A549 (cell line): ENCODE data around the gene ZC3H12C.

ENCODE experiments used
- EP300 ChIP-seq, 2 experiments: fragments of >200 bp; sonication (Bioruptor Twin); formaldehyde crosslinking; IDR thresholded peaks; 2 replicates in 1 of 2; 3 replicates in 1 of 2; pipeline ENCODE4 v1.6.1; 2016 to 2017
- FOSL2 ChIP-seq, 2 experiments: fragments of 450-650 bp in 1 of 2; fragments of >200 bp in 1 of 2; sonication (Bioruptor Twin) in 1 of 2; formaldehyde crosslinking; IDR thresholded peaks; 2 replicates each; pipeline versions ENCODE4 v1.5.0 to v1.6.1; 2016 to 2020; ENCODE audit warnings: mild to moderate bottlenecking in 1 of 2, moderate library complexity in 1 of 2
- JUN ChIP-seq, 2 experiments: fragments of >200 bp; sonication (Bioruptor Twin); formaldehyde crosslinking; IDR thresholded peaks; 2 replicates in 1 of 2; 3 replicates in 1 of 2; pipeline ENCODE4 v1.6.1; 2016 to 2017
- KDM1A ChIP-seq: fragments of 200-600 bp; sonication (generic); IDR thresholded peaks from 2 replicates; pipeline ENCODE4 v1.6.1; 2016; ENCODE audit warnings: low read depth, mild to moderate bottlenecking
- MYC ChIP-seq: IDR thresholded peaks from 2 replicates; pipeline ENCODE4 v1.6.1; 2012; ENCODE audit warnings: mild to moderate bottlenecking, inconsistent platforms, low read length, improper control_type of control experiment, borderline replicate concordance
- POLR2A ChIP-seq: IDR thresholded peaks from 2 replicates; pipeline ENCODE4 v1.6.1; 2012; ENCODE audit warnings: mild to moderate bottlenecking, low read length
- POLR2AphosphoS2 ChIP-seq: conservative IDR thresholded peaks from 2 replicates; pipeline ENCODE4 v1.6.1; 2012; ENCODE audit warnings: low read length, improper control_type of control experiment, inconsistent platforms
- RFX5 ChIP-seq: fragments of 450-650 bp; IDR thresholded peaks from 2 replicates; pipeline ENCODE4 v1.7.1; 2014; ENCODE audit warnings: antibody characterized with exemption, mild to moderate bottlenecking, moderate library complexity
- SREBF2 ChIP-seq: fragments of 450-650 bp; IDR thresholded peaks from 2 replicates; pipeline ENCODE4 v1.6.1; 2014; ENCODE audit warnings: mild to moderate bottlenecking, moderate library complexity
- TP53 ChIP-seq: fragments of 250-450 bp; sonication (Bioruptor Pico); IDR thresholded peaks from 2 replicates; pipeline ENCODE4 v1.5.0; 2021; ENCODE audit warnings: mild to moderate bottlenecking, moderate library complexity
- TF ChIP-seq, protein P1 (sequence below): fragments of >200 bp; sonication (Bioruptor Twin); formaldehyde crosslinking; IDR thresholded peaks from 3 replicates; pipeline ENCODE4 v1.5.1; 2016
- TF ChIP-seq, protein P2 (sequence below): fragments of 200-600 bp; sonication (generic); IDR thresholded peaks from 2 replicates; pipeline ENCODE4 v1.6.1; 2016; ENCODE audit warnings: antibody characterized with exemption, mild to moderate bottlenecking, moderate library complexity
- TF ChIP-seq, protein P3 (sequence below): fragments of 150-350 bp; IDR thresholded peaks from 2 replicates; pipeline ENCODE4 v1.6.1; 2014; ENCODE audit warnings: low read depth, mild to moderate bottlenecking, low read length

DNA sequence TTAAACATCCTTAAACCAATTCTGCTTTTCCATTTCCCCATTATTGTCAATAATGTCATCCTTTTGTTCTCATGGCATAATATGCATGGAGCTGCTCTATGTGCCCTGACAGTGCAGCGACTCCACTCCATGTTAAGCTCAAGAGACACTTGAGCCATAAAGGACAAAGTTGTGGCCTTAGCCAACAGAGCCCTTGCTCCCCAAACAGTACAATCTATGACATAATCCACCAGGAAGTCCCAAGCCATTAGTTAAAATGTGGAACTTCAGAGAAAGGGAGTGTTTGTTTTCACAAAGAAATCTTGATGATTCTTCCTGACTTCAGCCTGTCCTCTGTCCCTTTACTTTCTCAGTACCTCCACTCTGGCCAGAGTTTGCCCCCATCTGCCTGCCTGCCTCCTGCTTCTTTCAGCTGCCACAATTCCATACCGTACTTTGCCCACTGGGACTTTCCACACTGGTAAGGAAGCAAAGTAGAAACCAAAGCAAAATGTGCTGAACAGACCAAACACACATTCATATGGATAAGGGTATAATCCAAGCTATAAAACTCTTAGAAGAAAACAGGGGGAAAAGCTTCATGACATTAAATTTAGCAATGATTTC lies 46.3 kb upstream of the ZC3H12C start:
- TF ChIP-seq MYC (no peak), POLR2A (no peak), JUN (IDR thresholded peaks at IDR 0.05) (no peak), SREBF2 (no peak), TP53 (CRISPR knock-in tag) (no peak), POLR2AphosphoS2 (no peak), KDM1A (no peak), FOSL2 (IDR thresholded peaks at IDR 0.05) (no peak), FOSL2 (CRISPR knock-in tag; IDR thresholded peaks at IDR 0.05) (no peak), RFX5 (no peak), EP300 (IDR thresholded peaks at IDR 0.05) (no peak)
- TF ChIP-seq, protein P1, sequence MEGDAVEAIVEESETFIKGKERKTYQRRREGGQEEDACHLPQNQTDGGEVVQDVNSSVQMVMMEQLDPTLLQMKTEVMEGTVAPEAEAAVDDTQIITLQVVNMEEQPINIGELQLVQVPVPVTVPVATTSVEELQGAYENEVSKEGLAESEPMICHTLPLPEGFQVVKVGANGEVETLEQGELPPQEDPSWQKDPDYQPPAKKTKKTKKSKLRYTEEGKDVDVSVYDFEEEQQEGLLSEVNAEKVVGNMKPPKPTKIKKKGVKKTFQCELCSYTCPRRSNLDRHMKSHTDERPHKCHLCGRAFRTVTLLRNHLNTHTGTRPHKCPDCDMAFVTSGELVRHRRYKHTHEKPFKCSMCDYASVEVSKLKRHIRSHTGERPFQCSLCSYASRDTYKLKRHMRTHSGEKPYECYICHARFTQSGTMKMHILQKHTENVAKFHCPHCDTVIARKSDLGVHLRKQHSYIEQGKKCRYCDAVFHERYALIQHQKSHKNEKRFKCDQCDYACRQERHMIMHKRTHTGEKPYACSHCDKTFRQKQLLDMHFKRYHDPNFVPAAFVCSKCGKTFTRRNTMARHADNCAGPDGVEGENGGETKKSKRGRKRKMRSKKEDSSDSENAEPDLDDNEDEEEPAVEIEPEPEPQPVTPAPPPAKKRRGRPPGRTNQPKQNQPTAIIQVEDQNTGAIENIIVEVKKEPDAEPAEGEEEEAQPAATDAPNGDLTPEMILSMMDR = no peak
- TF ChIP-seq, protein P2, sequence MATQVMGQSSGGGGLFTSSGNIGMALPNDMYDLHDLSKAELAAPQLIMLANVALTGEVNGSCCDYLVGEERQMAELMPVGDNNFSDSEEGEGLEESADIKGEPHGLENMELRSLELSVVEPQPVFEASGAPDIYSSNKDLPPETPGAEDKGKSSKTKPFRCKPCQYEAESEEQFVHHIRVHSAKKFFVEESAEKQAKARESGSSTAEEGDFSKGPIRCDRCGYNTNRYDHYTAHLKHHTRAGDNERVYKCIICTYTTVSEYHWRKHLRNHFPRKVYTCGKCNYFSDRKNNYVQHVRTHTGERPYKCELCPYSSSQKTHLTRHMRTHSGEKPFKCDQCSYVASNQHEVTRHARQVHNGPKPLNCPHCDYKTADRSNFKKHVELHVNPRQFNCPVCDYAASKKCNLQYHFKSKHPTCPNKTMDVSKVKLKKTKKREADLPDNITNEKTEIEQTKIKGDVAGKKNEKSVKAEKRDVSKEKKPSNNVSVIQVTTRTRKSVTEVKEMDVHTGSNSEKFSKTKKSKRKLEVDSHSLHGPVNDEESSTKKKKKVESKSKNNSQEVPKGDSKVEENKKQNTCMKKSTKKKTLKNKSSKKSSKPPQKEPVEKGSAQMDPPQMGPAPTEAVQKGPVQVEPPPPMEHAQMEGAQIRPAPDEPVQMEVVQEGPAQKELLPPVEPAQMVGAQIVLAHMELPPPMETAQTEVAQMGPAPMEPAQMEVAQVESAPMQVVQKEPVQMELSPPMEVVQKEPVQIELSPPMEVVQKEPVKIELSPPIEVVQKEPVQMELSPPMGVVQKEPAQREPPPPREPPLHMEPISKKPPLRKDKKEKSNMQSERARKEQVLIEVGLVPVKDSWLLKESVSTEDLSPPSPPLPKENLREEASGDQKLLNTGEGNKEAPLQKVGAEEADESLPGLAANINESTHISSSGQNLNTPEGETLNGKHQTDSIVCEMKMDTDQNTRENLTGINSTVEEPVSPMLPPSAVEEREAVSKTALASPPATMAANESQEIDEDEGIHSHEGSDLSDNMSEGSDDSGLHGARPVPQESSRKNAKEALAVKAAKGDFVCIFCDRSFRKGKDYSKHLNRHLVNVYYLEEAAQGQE = no peak
- TF ChIP-seq, protein P3, sequence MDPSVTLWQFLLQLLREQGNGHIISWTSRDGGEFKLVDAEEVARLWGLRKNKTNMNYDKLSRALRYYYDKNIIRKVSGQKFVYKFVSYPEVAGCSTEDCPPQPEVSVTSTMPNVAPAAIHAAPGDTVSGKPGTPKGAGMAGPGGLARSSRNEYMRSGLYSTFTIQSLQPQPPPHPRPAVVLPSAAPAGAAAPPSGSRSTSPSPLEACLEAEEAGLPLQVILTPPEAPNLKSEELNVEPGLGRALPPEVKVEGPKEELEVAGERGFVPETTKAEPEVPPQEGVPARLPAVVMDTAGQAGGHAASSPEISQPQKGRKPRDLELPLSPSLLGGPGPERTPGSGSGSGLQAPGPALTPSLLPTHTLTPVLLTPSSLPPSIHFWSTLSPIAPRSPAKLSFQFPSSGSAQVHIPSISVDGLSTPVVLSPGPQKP = no peak
